Midbrain (tissue), 1 donor: ENCODE measurements around the gene ADCY5.
"Not testable (repeated sequence)": the region's sequence is repeated elsewhere in the genome, so short reads cannot be mapped to it uniquely, and the experiment has no call there.

Source experiments
- DNase-seq: peaks from one replicate; lab custom pipeline; 2025; lab: John Stamatoyannopoulos, UW

ADCY5 gene

DNA sequence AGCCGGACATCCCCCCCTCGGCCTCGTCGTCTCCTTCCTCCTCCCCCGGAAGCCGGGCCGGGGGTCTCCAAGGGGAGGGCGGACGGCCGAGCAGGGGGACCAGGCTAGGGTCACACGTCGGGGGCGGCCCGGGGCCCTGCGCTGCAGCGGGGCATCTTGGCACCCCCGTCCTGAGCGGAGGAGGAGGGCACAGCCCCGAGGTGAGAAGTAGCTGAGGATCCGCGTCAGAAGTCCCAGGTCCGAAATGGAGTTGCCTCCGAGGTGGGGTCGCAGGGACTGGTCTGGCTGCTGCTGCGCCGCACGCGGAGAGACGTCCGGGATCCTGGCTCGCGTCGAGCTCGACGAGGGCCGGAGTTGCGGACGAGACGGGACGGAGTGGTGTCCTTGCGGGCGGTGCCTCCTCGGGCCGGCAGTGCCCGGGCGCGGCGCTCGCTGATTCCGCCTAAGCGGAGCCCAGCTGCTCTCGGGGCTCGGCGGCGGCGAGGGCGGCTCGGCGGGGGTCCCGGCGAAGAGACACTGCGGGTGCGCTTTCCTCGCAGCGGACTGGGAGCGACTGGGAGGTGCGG is at the start of gene ADCY5:
Gene ADCY5, minus strand, starts transcription at position 555 of the 566 bp plus-strand sequence. Its CDS starts 545 bp downstream, at position 10.
- no peak for DNase-seq

- no peak for DNase-seq
Measured at GRCh38 chr3:123493912-123494311, 45.0 kb upstream of the ADCY5 start.

- DNase-seq: no peak
Measured at GRCh38 chr3:123491966-123492587, 43.2 kb upstream of the ADCY5 start.

GRCh38 chr3:123489400-123490004 is 40.6 kb upstream of the ADCY5 start:
- peak; percentile 82 for DNase-seq

GRCh38 chr3:123488645-123489347 is 39.9 kb upstream of the ADCY5 start:
- no peak for DNase-seq

DNA sequence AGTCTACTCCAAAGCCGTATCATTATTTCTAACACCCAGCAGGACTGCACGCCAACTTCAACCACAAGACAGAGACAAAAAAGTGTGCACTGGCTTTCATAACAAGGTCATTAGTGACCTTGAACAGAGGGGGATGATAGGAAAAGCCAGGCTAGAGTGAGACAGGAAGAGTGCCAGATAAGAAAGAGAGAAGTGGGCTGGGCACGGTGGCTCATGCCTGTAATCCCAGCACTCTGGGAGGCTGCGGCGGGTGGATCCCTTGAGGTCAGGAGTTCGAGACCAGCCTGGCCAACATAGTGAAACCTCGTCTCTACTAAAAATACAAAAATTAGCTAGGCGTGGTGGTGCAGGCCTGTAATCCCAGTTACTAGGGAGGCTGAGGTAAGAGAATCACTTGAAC is 38.2 kb upstream of the ADCY5 start:
- DNase-seq: not testable (repeated sequence)

DNA sequence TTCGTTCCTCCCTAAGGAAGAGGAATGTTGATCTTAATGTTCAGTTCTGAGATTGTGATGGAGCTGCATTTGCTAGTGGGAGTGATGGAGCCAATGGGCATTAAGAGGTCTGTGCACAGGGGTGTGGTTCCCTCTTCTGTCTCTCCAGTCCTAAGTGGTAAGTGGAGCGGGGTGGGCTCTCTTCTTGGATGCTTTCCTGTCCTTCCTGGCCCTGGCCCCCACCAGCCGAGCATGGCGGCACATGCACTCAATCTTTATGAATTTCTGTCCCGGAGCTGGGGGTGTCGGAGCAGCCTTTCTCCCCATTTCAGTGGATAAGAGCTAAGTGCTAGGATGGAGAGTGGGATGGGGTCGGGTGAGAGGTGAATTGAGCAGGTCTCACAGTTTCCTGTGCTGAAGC is 37.6 kb upstream of the ADCY5 start:
- no peak for DNase-seq

DNA sequence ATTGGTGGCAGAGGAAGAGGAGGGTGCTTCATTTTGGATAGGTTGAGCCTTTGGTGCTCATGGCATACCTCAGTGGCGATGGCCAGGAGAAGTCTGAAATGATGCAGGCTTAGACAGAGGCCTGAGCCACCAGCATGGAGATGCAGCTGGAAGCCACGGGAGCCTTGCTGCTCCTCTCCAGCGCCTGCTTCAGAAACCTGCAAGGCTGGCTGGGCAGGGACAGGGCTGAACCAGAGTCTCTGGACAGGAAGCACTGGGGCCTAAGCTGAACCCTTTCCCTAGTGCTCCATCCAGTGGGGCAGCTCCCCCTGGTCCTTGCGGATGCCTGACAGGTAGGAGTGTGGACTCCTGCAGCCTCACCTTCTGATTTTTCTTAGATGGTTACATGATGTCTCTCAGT is 36.7 kb upstream of the ADCY5 start:
- DNase-seq: no peak

DNA sequence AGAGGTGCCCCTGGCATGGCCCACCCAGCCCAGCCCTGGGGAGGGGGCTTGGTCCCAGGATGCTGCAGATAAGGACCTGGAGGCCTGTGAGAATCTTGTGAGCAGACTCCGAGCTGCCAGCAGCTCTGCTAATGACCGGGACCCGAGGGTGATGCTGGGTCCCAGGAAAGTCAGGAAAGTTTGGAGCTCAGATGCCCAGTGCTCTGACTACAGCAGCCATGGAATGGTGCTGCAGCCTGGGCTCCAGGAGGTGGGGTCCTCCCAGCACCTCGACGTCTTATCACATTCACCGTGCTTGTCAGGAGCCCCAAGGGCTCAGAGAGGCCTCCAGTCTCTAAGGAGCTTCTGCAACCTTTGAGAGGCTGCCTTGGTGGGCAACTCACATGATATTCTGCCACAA is 34.3 kb upstream of the ADCY5 start:
- no peak for DNase-seq

DNA sequence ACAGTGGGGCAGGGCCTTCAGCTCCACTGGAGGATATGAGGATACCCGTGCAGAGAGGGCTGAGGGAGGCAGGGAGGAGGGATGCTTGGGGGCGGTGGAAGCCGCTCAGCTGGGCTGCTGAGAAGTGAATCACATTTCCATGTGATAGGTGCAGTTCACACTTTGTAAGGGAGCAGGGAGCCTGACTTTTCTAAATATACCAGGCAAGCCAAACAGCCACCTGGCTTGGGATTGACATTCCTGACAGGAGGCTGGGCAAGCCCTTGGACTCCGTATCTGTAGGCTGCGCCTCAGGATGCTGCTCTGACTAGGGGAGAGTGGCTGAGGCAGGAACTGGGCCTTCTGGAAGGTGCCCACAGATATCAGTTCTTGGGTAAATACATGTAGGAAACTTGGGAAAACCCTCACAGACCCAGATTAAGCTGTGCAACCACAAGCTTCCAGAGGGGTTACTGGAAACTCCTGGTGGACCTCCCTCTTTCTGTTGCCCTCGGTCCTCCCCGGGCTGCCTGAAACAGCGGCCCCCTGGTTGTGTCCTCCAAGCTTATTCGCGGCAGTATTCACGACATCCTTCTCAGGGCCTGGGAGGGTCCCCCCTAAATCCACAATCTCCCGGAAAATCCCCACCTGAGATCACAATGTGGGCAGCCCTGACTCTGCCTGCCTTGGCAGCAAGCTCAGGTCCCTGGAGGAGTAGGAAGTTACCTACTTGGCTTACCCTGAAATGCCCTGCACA is 33.0 kb upstream of the ADCY5 start:
- DNase-seq: no peak

- no peak for DNase-seq
Measured at GRCh38 chr3:123481071-123481470, 32.2 kb upstream of the ADCY5 start.

DNA sequence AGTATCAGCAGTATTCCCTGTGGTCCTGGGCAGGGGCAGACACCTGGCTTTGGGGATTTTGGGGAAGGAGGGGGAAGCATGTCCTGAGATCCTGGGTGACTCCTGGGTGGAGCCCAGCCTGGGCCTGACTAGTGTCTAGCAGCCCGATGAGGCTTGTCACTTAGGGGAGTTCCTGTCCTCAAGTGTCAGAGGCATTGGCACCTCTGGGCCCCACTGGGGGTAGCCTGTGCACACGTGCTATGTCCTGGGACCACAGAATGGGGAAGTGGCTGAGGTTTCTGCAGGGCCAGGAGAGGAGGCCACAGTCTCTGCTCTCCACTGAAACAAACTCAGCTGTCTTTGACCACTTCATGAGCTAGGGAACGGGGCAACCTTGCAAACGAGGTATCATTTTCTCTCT is 31.5 kb upstream of the ADCY5 start:
- no peak for DNase-seq

GRCh38 chr3:123479891-123480290 is 31.0 kb upstream of the ADCY5 start:
- no peak for DNase-seq

GRCh38 chr3:123478314-123478713 is 29.4 kb upstream of the ADCY5 start:
- no peak for DNase-seq

GRCh38 chr3:123476967-123477750 is 28.3 kb upstream of the ADCY5 start:
- DNase-seq: no peak

- no peak for DNase-seq
Measured at GRCh38 chr3:123475786-123476185, 26.9 kb upstream of the ADCY5 start.

GRCh38 chr3:123471106-123471505 is 22.2 kb upstream of the ADCY5 start:
- DNase-seq: no peak

GRCh38 chr3:123469323-123469995 is 20.6 kb upstream of the ADCY5 start:
- DNase-seq: no peak

DNA sequence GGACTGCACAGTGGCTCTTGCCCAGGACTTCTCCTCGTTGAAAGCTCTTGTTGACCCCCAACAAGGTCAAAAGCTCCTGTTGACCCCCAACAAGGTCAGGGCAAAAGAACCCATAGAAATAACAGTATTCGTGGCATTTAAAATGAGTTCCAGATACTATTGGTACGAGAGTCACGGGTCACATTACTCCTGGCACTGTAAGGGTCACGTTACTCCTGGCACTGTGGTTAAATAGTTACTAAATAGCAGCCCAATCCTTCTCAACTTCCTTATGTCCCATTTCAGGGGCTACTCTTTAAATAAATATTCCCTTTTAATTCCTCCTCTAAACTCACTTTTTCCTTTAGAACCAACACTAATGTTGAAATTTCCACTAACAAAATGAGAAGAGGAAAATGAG is 18.2 kb upstream of the ADCY5 start:
- no peak for DNase-seq

- no peak for DNase-seq
Measured at GRCh38 chr3:123464211-123464610, 15.3 kb upstream of the ADCY5 start.

DNA sequence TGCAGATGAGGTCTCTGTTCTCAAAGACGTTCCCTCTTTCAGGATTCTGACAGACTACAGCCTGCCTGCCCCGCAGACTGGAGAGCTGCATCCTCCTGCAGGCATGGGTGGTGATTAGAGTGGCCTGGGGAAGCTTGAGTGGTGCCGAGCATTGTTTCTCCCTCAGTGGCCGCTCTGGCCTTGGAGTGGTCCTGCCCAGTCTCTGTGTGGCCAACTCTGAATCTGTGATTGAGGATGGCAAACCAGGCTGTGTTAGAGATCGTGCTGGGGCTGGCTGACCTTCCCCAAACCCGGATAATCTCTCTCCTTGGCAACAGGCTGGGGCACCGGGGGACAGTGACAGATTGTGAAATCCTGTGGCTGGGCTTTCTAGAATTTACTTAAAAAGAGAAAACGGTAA is 11.0 kb upstream of the ADCY5 start:
- DNase-seq: no peak
